ENCODE data around the gene CTU2. TPM values are rescaled to one million over a fixed set of nuclear protein-coding genes. Genes with fewer than 3 reads are reported as not detected.

CTU2 gene
- total RNA-seq, 1 experiment from 2014 or later = 52.4 TPM

- no peak for TF ChIP-seq CBFB (CRISPR knock-in tag; IDR thresholded peaks at IDR 0.05; ENCODE audit: low read depth)
- TF ChIP-seq, protein P1, sequence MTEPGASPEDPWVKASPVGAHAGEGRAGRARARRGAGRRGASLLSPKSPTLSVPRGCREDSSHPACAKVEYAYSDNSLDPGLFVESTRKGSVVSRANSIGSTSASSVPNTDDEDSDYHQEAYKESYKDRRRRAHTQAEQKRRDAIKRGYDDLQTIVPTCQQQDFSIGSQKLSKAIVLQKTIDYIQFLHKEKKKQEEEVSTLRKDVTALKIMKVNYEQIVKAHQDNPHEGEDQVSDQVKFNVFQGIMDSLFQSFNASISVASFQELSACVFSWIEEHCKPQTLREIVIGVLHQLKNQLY (CRISPR knock-in tag; IDR thresholded peaks at IDR 0.05) = no peak
- TF ChIP-seq ZNF232 (CRISPR knock-in tag; IDR thresholded peaks at IDR 0.05) = no peak
- no peak for TF ChIP-seq NFE2L1 (CRISPR knock-in tag; IDR thresholded peaks at IDR 0.05)
- TF ChIP-seq ZNF121 (CRISPR knock-in tag; IDR thresholded peaks at IDR 0.05) = no peak
- TF ChIP-seq, protein P2, sequence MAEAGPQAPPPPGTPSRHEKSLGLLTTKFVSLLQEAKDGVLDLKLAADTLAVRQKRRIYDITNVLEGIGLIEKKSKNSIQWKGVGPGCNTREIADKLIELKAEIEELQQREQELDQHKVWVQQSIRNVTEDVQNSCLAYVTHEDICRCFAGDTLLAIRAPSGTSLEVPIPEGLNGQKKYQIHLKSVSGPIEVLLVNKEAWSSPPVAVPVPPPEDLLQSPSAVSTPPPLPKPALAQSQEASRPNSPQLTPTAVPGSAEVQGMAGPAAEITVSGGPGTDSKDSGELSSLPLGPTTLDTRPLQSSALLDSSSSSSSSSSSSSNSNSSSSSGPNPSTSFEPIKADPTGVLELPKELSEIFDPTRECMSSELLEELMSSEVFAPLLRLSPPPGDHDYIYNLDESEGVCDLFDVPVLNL (CRISPR knock-in tag; IDR thresholded peaks at IDR 0.05; ENCODE audit: borderline replicate concordance, low read depth) = no peak
- no peak for TF ChIP-seq SOX15 (CRISPR knock-in tag; IDR thresholded peaks at IDR 0.05)
- Mint-ChIP-seq H3K27me3 (ENCODE audit: low read depth) (no peaks in the 10 kb centered on the region), H3K27ac (no peak overlapping the region), H3K9me3 (no peaks in the 10 kb centered on the region), H3K36me3 (peaks cover 12% of the 10 kb centered on the region), H3K4me3 (no peak overlapping the region), H3K4me1 (no peaks in the 10 kb centered on the region)
- DNase-seq (ENCODE audit: low spot score) (no peak), ATAC-seq (no peak)
- ChIA-PET CTCF (interaction anchor here (5.2 kb wide), 1 partner anchor 21 kb away, joined by 41 read pairs; no protein-coding TSS in a partner anchor), POLR2A (no interaction called here)
Observed at GRCh38 chr16:88716201-88716600, 9.9 kb downstream of the CTU2 start.

DNA sequence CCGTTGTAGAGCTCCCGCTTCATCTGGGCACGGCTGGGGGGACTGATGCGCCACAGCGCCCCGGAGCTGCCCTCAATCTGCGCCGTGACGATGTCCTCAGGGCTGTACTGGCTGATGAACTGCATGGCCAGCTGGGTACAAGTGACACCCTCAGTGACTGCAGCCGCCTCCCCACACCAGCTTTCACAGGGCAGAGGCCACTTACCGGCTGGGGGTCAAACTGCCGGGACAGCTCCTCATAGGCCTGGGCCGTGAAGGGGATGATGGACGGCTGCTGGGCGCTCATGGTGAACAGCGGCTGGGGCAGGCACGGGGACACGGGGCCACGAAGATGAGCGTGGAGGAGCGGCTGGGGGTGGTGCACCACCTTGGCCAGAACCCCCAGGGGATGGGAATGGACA, 10.3 kb downstream of the CTU2 start:
- Mint-ChIP-seq H3K36me3 (peaks cover 12% of the 10 kb centered on the region), H3K27ac (no peak overlapping the region), H3K27me3 (ENCODE audit: low read depth) (no peaks in the 10 kb centered on the region), H3K4me3 (no peak overlapping the region), H3K9me3 (no peaks in the 10 kb centered on the region), H3K4me1 (no peaks in the 10 kb centered on the region)
- DNase-seq (ENCODE audit: low spot score) (no peak), ATAC-seq (no peak)
- ChIA-PET POLR2A (no interaction called here), CTCF (interaction anchor here (5.2 kb wide), 1 partner anchor 21 kb away, joined by 41 read pairs; no protein-coding TSS in a partner anchor)
- no peak for TF ChIP-seq ZNF512 (CRISPR knock-in tag; IDR thresholded peaks at IDR 0.05; ENCODE audit: borderline replicate concordance)
- TF ChIP-seq SP1 (CRISPR knock-in tag; conservative IDR thresholded peaks at IDR 0.05) = no peak
- TF ChIP-seq, protein P3, sequence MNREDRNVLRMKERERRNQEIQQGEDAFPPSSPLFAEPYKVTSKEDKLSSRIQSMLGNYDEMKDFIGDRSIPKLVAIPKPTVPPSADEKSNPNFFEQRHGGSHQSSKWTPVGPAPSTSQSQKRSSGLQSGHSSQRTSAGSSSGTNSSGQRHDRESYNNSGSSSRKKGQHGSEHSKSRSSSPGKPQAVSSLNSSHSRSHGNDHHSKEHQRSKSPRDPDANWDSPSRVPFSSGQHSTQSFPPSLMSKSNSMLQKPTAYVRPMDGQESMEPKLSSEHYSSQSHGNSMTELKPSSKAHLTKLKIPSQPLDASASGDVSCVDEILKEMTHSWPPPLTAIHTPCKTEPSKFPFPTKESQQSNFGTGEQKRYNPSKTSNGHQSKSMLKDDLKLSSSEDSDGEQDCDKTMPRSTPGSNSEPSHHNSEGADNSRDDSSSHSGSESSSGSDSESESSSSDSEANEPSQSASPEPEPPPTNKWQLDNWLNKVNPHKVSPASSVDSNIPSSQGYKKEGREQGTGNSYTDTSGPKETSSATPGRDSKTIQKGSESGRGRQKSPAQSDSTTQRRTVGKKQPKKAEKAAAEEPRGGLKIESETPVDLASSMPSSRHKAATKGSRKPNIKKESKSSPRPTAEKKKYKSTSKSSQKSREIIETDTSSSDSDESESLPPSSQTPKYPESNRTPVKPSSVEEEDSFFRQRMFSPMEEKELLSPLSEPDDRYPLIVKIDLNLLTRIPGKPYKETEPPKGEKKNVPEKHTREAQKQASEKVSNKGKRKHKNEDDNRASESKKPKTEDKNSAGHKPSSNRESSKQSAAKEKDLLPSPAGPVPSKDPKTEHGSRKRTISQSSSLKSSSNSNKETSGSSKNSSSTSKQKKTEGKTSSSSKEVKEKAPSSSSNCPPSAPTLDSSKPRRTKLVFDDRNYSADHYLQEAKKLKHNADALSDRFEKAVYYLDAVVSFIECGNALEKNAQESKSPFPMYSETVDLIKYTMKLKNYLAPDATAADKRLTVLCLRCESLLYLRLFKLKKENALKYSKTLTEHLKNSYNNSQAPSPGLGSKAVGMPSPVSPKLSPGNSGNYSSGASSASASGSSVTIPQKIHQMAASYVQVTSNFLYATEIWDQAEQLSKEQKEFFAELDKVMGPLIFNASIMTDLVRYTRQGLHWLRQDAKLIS (CRISPR knock-in tag; IDR thresholded peaks at IDR 0.05; ENCODE audit: borderline replicate concordance) = no peak
- TF ChIP-seq GTF2I (CRISPR knock-in tag; conservative IDR thresholded peaks at IDR 0.05) = no peak
- no peak for TF ChIP-seq OVOL2 (CRISPR knock-in tag; IDR thresholded peaks at IDR 0.05; ENCODE audit: borderline replicate concordance)
- TF ChIP-seq, protein P4, sequence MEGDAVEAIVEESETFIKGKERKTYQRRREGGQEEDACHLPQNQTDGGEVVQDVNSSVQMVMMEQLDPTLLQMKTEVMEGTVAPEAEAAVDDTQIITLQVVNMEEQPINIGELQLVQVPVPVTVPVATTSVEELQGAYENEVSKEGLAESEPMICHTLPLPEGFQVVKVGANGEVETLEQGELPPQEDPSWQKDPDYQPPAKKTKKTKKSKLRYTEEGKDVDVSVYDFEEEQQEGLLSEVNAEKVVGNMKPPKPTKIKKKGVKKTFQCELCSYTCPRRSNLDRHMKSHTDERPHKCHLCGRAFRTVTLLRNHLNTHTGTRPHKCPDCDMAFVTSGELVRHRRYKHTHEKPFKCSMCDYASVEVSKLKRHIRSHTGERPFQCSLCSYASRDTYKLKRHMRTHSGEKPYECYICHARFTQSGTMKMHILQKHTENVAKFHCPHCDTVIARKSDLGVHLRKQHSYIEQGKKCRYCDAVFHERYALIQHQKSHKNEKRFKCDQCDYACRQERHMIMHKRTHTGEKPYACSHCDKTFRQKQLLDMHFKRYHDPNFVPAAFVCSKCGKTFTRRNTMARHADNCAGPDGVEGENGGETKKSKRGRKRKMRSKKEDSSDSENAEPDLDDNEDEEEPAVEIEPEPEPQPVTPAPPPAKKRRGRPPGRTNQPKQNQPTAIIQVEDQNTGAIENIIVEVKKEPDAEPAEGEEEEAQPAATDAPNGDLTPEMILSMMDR (IDR thresholded peaks at IDR 0.05) = no peak
- TF ChIP-seq NFATC4 (CRISPR knock-in tag; IDR thresholded peaks at IDR 0.05) = no peak
- no peak for TF ChIP-seq STAT6 (CRISPR knock-in tag; conservative IDR thresholded peaks at IDR 0.05; ENCODE audit: low read depth)
- no peak for TF ChIP-seq NFYB (CRISPR knock-in tag; conservative IDR thresholded peaks at IDR 0.05; ENCODE audit: low read depth)
- no peak for TF ChIP-seq RELA (CRISPR knock-in tag; IDR thresholded peaks at IDR 0.05; ENCODE audit: borderline replicate concordance)
- TF ChIP-seq SMAD4 (CRISPR knock-in tag; IDR thresholded peaks at IDR 0.05) = no peak
- TF ChIP-seq PREB (CRISPR knock-in tag; IDR thresholded peaks at IDR 0.05; ENCODE audit: borderline replicate concordance) = no peak
- no peak for TF ChIP-seq ZNF281 (CRISPR knock-in tag; IDR thresholded peaks at IDR 0.05)
